Mesendoderm (in vitro differentiated cells): ENCODE measurements around the gene XCL2.

Source experiments
- DNase-seq: peaks from one replicate; pipeline ENCODE4 v3.0.0; 2013
- H2AK5ac ChIP-seq: 2 replicates; pipeline ENCODE4 v1.6.1; 2013; ENCODE audit warnings: low read length, inconsistent platforms
- H2BK120ac ChIP-seq: 2 replicates; pipeline ENCODE4 v1.6.1; 2013; ENCODE audit warnings: low read depth, mild to moderate bottlenecking, low read length, moderate library complexity, mixed read lengths
- H2BK15ac ChIP-seq: replicated peaks from 2 replicates; pipeline ENCODE4 v1.6.1; 2013; ENCODE audit warnings: low read depth, mild to moderate bottlenecking, moderate library complexity
- H2BK5ac ChIP-seq: 2 replicates; pipeline ENCODE4 v1.6.1; 2013; ENCODE audit warnings: low read length, inconsistent platforms
- H3K18ac ChIP-seq: 2 replicates; pipeline ENCODE4 v1.6.1; 2013; ENCODE audit warnings: mild to moderate bottlenecking, low read length, mixed read lengths
- H3K23ac ChIP-seq: one replicate; pipeline ENCODE4 v1.6.1; 2013; ENCODE audit warnings: low read length
- H3K27ac ChIP-seq: 2 replicates; pipeline ENCODE4 v1.5.1; 2013; ENCODE audit warnings: low read depth, mild to moderate bottlenecking, inconsistent platforms, low read length, moderate library complexity
- H3K27me3 ChIP-seq: 2 replicates; pipeline ENCODE4 v1.6.1; 2013; ENCODE audit warnings: low read length, control low read depth, mild to moderate bottlenecking, inconsistent platforms; ENCODE audit not compliant: insufficient read depth, poor library complexity
- H3K36me3 ChIP-seq: 2 replicates; pipeline ENCODE4 v1.6.1; 2013; ENCODE audit warnings: low read length, inconsistent platforms; ENCODE audit not compliant: control insufficient read depth, insufficient read depth
- H3K4ac ChIP-seq: one replicate; pipeline ENCODE4 v1.6.1; 2013; ENCODE audit warnings: low read depth, mild to moderate bottlenecking, low read length, moderate library complexity
- H3K4me1 ChIP-seq: 2 replicates; pipeline ENCODE4 v1.6.1; 2013; ENCODE audit warnings: low read depth, low read length, inconsistent platforms; ENCODE audit not compliant: control insufficient read depth
- H3K4me2 ChIP-seq: 2 replicates; pipeline ENCODE4 v1.6.1; 2013; ENCODE audit warnings: low read length
- H3K4me3 ChIP-seq: 2 replicates; pipeline ENCODE4 v1.5.1; 2013; ENCODE audit warnings: mild to moderate bottlenecking, low read length
- H3K56ac ChIP-seq: one replicate; pipeline ENCODE4 v1.6.1; 2013; ENCODE audit warnings: low read length
- H3K79me1 ChIP-seq: 2 replicates; pipeline ENCODE4 v1.6.1; 2013; ENCODE audit warnings: low read length, inconsistent platforms
- H3K79me2 ChIP-seq: 2 replicates; pipeline ENCODE4 v1.6.1; 2013; ENCODE audit warnings: mild to moderate bottlenecking, low read length; ENCODE audit not compliant: control insufficient read depth, insufficient read depth
- H3K9ac ChIP-seq: 2 replicates; pipeline ENCODE4 v1.6.1; 2013; ENCODE audit warnings: low read length, inconsistent platforms
- H4K5ac ChIP-seq: one replicate; pipeline ENCODE4 v1.6.1; 2013; ENCODE audit warnings: low read length
- H4K8ac ChIP-seq: one replicate; pipeline ENCODE4 v1.6.1; 2013; ENCODE audit warnings: low read depth, mild to moderate bottlenecking, control low read depth, low read length, moderate library complexity
- WGBS: extraction: QIAGEN DNeasy Blood & Tissue Kit; methylation state at CpG from one replicate; pipeline ENCODE4 v1.1.7; 2013; ENCODE audit warnings: low lambda C conversion rate, missing lambda C conversion rate; ENCODE audit not compliant: insufficient coverage; ENCODE audit errors: extremely low coverage; 5-methylcytosine and 5-hydroxymethylcytosine counted together

The XCL2 gene

DNA sequence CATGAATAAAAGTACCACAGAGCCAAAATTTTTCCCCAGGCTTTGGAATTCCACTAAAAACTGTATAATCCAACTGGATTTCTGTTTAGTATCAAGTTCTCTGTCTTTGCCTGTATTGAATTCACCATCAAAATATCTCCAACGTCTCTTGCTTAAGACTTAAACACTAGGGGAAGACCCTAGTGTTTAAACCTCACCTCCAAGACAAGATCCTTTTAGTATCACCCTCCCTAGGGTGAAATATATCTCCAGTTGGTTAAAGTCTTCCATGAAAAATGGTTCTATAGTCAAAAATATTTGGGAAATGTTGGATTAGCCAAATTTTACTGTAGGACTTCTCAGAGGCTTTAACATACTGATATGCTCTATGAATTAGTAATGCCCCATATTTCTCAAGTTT, 24.5 kb upstream of the XCL2 start:
- H2AK5ac ChIP-seq = no peak overlapping the region
- no peak overlapping the region for H3K23ac ChIP-seq
- no peak overlapping the region for H4K8ac ChIP-seq
- no peak overlapping the region for H2BK15ac ChIP-seq
- H3K4me2 ChIP-seq = no peak overlapping the region
- no peaks in the 10 kb centered on the region for H3K36me3 ChIP-seq
- H3K27me3 ChIP-seq = no peaks in the 10 kb centered on the region
- no peak overlapping the region for H3K9ac ChIP-seq
- DNase-seq = no peak
- no peak overlapping the region for H2BK5ac ChIP-seq
- no peak overlapping the region for H3K27ac ChIP-seq
- H3K4me3 ChIP-seq = no peak overlapping the region
- no CpG with 5 or more reads among the region's 1 CpG for WGBS
- no peaks in the 10 kb centered on the region for H3K79me2 ChIP-seq
- H3K79me1 ChIP-seq = no peaks in the 10 kb centered on the region
- H3K4me1 ChIP-seq = no peaks in the 10 kb centered on the region
- H3K56ac ChIP-seq = no peak overlapping the region
- no peak overlapping the region for H3K18ac ChIP-seq
- H3K4ac ChIP-seq = no peak overlapping the region
- no peak overlapping the region for H4K5ac ChIP-seq
- H2BK120ac ChIP-seq = no peak overlapping the region

DNA sequence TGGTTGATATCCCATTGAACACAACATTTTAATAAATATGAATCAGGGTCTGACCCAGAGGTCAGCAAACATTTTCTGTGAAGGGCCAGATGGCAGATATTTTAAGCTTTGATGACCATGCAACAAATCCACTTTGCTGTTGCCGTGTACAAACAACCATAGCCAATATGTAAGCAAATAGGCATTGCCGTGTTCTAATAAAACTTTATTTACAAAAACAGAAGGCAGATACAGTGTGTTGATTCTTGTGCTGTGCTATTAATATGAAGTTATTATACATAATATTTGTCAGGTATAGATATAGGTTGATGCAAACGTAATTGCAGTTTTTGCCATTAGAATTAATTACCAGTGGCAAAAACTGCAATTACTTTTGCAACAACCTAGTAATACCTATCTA, 23.8 kb upstream of the XCL2 start:
- H2BK5ac ChIP-seq = no peak overlapping the region
- no peak overlapping the region for H4K5ac ChIP-seq
- no peak overlapping the region for H3K18ac ChIP-seq
- no CpG with 5 or more reads among the region's 3 CpGs for WGBS
- H3K4me3 ChIP-seq = no peak overlapping the region
- H3K27me3 ChIP-seq = no peaks in the 10 kb centered on the region
- H3K4me2 ChIP-seq = no peak overlapping the region
- H3K4me1 ChIP-seq = no peaks in the 10 kb centered on the region
- no peaks in the 10 kb centered on the region for H3K79me2 ChIP-seq
- no peak overlapping the region for H3K9ac ChIP-seq
- H3K56ac ChIP-seq = no peak overlapping the region
- H3K4ac ChIP-seq = no peak overlapping the region
- H2AK5ac ChIP-seq = no peak overlapping the region
- H3K36me3 ChIP-seq = no peaks in the 10 kb centered on the region
- DNase-seq = no peak
- H3K27ac ChIP-seq = no peak overlapping the region
- no peak overlapping the region for H4K8ac ChIP-seq
- H3K23ac ChIP-seq = no peak overlapping the region
- H2BK15ac ChIP-seq = no peak overlapping the region
- H3K79me1 ChIP-seq = no peaks in the 10 kb centered on the region
- H2BK120ac ChIP-seq = no peak overlapping the region

DNA sequence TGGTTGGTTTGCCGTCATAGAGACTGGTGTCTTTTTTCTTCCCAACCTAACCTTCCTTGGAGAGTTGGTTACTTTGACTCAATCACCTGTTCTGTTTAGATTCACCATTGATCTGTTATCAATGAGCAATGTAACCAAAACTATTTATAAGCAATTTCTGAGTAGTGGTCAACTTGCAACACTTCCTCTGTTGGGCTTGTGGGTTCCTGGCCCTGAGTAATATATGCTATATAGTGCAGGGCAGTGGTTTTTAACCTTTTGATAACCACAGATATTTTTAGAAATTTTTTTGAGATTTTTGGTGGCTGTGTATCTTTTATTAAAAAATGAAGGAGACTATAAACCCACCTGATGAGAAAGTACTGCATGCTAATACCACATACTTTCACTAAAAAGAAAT, 23.2 kb upstream of the XCL2 start:
- Histone ChIP-seq H3K4me3 (no peak overlapping the region), H2BK15ac (no peak overlapping the region), H3K23ac (no peak overlapping the region), H4K5ac (no peak overlapping the region), H3K4ac (no peak overlapping the region), H3K79me2 (no peaks in the 10 kb centered on the region), H2BK120ac (no peak overlapping the region), H3K36me3 (no peaks in the 10 kb centered on the region), H3K56ac (no peak overlapping the region), H3K27ac (no peak overlapping the region), H2BK5ac (no peak overlapping the region), H4K8ac (no peak overlapping the region), H3K18ac (no peak overlapping the region), H3K4me2 (no peak overlapping the region), H3K27me3 (no peaks in the 10 kb centered on the region), H3K4me1 (no peaks in the 10 kb centered on the region), H3K79me1 (no peaks in the 10 kb centered on the region), H3K9ac (no peak overlapping the region), H2AK5ac (no peak overlapping the region)
- DNase-seq = no peak
- no CpG with 5 or more reads among the region's 1 CpG for WGBS

DNA sequence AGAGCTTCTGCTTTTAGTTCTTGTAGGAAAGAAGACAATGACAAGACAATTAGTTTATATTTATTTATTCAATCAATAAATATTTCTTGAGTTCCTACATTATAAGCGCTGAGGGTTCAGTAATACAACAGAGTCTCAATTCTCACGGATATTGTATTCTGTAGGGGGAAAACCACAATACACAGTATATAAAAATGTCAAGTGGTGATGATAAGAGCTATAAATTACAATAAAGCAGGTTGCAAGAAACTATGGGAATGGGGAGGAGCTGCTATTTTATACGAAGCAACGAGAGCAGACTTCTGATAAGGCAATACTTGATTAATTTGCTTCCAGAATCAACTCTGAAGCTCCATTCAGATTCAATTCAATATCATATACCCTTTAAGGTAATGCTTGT, 22.0 kb upstream of the XCL2 start:
- Histone ChIP-seq H4K8ac (no peak overlapping the region), H3K9ac (no peak overlapping the region), H3K18ac (no peak overlapping the region), H2AK5ac (no peak overlapping the region), H2BK15ac (no peak overlapping the region), H3K4ac (no peak overlapping the region), H3K4me1 (no peaks in the 10 kb centered on the region), H3K4me2 (no peak overlapping the region), H2BK120ac (no peak overlapping the region), H2BK5ac (no peak overlapping the region), H3K36me3 (no peaks in the 10 kb centered on the region), H3K79me2 (no peaks in the 10 kb centered on the region), H3K56ac (no peak overlapping the region), H4K5ac (no peak overlapping the region), H3K27me3 (no peaks in the 10 kb centered on the region), H3K27ac (no peak overlapping the region), H3K4me3 (no peak overlapping the region), H3K23ac (no peak overlapping the region), H3K79me1 (no peaks in the 10 kb centered on the region)
- WGBS = no CpG with 5 or more reads among the region's 4 CpGs
- DNase-seq = no peak

DNA sequence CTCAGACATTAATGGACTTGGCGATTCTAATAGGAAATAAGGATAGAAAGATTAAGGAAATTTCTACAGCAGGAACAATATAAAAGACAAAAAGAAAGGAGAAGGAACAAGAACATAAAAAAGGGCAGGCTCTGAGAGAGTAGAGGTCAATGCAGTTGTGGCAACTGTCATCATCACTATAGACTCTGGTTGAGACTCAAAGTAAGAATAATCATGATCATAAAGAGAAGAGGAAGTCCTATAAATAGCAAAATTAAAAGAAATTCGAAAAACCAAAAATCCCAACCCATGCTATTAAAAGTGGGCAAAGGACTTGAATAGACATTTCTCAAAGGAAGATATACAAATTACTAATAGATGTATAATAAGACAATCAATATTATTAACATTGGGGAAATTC, 18.2 kb upstream of the XCL2 start:
- Histone ChIP-seq H2BK15ac (no peak overlapping the region), H4K5ac (no peak overlapping the region), H3K23ac (no peak overlapping the region), H3K4me2 (no peak overlapping the region), H3K4me1 (no peaks in the 10 kb centered on the region), H3K9ac (no peak overlapping the region), H3K79me1 (no peaks in the 10 kb centered on the region), H4K8ac (no peak overlapping the region), H2BK5ac (no peak overlapping the region), H3K56ac (no peak overlapping the region), H2BK120ac (no peak overlapping the region), H3K27ac (no peak overlapping the region), H3K27me3 (no peaks in the 10 kb centered on the region), H3K36me3 (no peaks in the 10 kb centered on the region), H2AK5ac (no peak overlapping the region), H3K4me3 (no peak overlapping the region), H3K18ac (no peak overlapping the region), H3K79me2 (no peaks in the 10 kb centered on the region), H3K4ac (no peak overlapping the region)
- no CpG with 5 or more reads among the region's 2 CpGs for WGBS
- no peak for DNase-seq

DNA sequence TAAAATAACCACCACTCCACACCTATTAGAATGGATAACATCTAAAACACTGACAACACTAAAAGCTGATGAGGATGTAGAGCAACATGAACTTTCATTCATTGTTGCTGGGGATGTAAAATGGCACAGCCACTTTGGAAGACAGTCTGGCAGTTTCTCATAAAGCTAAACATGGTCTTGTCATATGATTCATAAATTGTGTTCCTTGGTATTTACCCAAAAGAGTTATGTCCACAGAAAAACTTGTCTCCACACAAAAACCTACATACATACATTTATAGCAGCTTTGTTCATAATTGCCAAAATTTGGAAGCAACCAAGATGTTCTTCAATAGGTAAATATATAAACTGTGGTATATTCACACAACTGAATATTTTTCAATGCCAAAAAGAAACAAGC, 16.6 kb upstream of the XCL2 start:
- Histone ChIP-seq H3K4me1 (no peaks in the 10 kb centered on the region), H3K4me2 (no peak overlapping the region), H3K79me1 (no peaks in the 10 kb centered on the region), H2BK15ac (no peak overlapping the region), H2AK5ac (no peak overlapping the region), H3K18ac (no peak overlapping the region), H3K9ac (no peak overlapping the region), H4K8ac (no peak overlapping the region), H3K4me3 (no peak overlapping the region), H3K4ac (no peak overlapping the region), H3K23ac (no peak overlapping the region), H3K27ac (no peak overlapping the region), H3K27me3 (no peaks in the 10 kb centered on the region), H2BK120ac (no peak overlapping the region), H3K79me2 (no peaks in the 10 kb centered on the region), H3K56ac (no peak overlapping the region), H3K36me3 (no peaks in the 10 kb centered on the region), H2BK5ac (no peak overlapping the region), H4K5ac (no peak overlapping the region)
- DNase-seq = no peak
